OCI-M2 (cell line): ENCODE measurements around the gene GNAT3.

Experiments used
- DNase-seq: peaks from one replicate; lab custom pipeline; 2025; ENCODE audit not compliant: unreplicated experiment; lab: John Stamatoyannopoulos, UW

Gene GNAT3

DNA sequence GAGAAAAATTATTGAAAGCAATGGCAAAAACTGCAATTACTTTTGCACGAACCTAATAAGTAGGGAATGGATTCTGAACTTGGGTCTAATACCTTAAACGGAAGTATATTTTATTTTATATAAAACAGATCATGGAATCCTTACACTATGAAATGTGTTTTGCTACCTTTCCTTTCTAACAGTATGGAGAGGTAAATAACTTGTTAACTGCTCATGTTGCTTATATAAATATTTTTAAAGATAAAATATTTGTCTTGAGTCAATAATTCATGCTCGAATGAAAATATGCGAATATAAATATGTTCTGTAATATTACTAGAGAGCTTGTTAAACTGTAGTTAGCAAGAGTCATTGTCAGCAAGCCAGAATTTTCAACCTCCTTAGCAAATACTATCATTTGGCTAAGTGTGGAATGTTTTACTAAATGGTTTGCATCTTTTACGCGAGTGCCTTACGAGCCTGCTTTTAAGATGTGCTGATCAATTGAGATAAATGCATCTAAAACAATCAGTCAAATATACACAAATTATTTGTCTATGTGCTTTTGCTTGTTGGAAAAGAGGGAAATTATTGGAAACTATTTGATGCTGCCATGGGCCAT, 5.9 kb downstream of the GNAT3 start:
- no peak for DNase-seq

DNA sequence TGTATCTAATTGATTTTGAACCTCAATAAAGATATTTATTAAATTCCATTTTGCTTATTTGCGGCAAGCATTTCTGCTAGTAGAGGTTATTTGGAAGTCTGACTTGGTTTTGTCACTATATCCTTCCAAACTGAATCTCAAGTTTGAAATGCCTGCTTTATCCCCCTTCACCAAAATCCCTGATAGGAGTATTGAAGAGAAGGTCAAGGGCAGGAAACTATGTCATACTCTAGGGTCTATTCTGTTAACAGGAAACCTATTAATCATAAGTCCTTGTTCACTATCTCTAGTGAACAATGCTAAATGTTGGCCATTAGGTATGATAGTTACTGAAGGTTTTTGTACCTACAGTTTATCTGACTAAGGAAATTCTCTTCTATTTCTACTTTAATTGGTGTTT, 11.5 kb downstream of the GNAT3 start:
- no peak for DNase-seq

DNA sequence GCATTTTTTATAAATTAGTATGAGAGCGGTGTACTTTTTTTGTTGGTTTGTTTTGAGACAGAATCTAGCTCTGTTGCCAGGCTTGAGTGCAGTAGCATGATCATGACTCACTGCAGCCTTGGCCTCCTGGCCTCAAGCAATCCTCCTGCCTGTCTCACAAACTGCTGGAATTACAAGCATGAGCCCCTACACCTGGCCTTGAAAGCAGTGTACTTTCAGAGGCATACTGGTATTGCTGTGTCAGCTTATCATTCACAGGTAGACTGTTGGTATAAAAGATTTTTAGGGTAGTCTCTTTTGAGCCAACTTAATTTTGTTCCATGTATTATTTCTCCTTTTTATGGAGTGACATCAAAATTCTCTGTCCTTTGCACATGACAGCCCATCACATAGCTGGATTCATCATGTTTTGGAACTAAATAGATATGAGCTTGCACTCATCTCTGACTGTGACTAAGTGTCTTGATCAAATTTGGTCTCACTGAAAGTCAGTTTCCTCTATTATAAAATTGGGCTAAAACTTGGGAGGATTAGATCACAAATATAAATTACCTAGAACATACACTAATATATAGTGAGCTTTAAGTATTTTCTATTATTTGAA, 12.4 kb downstream of the GNAT3 start:
- DNase-seq: no peak

DNA sequence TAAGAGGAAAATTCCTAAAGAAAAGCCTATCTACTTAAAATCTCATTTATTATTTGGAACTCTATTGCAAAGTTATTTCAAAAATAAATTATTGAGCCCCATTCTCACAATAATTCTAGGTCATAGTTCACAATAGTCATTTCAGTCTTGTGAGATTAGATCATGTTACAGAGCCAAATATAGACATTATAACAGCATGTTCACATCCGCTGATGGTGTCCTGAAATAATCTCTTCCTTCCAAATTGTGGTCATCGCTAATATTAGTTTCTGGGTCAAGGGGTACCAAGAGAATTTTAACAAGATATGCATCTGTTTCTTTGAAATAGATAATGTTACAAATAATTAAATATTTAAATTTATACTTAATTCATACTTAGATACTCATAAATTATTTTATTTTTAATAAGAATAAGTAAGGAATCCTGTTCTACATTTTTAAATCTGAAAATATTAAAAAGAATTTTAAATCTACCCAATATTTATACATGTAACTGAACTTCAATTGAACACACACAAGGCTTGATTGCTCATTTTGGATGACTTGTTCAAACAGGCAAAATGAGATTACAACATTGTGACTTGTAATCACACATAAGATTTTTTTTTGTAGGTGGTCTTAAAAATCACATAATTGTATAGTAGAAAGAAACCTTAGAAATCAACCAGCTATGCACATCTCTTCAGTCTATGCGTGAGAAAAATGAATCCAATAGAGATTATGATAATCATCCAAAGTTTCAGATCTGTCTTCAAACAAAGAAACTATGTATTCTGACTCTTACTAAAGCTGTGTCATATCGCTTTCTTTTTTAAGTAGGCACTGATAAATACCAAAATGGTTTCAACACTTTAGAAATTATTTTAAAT, 13.1 kb downstream of the GNAT3 start:
- no peak for DNase-seq

DNA sequence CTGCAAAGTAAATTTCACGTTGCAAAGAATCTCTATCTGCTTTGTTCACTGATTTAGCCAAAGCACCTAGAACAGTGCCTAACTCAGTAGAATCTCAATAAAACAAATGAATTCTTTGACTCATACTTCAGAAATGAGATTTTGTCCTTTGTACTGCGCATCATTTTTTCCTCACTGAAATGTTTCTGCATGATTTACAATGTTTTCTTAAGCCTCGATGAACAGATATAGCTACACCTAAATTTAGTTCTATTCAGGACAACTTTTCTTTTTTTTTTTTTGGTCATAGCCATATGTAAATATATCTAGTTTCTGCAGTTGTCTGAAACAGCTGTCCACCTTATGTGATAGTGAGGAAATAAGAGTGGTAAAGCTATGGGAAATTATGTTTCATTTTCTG, 15.3 kb downstream of the GNAT3 start:
- no peak for DNase-seq

DNA sequence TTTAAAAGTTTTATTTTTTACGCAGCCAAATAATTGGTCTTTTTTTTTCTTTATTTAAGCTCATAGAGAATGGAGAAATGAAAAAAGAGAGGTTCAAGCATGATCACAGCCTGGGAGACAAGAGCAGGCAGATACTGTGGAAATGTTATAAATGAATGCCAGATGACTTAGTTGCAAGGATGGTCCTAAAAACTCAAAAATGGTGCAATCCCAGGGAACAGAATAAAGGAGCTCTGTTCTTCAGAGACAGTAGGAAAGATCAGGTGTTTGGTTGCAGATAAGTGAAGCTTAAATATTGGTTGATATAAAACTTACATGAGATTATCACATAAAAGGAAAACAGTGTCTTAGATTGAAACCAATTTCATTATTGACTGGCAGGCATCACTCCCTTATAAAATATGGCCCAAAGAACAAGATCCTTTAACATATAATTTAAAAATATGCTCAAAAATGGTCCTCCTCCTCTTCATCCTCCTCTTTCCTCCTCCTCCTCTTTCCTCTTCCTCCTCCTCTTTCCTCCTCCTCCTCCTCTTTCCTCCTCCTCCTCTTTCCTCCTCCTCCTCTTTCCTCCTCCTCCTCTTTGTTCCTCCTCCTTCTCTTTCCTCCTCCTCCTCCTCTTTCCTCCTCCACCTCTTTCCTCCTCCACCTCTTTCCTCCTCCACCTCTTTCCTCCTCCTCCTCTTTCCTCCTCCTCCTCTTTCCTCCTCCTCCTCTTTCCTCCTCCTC, 18.6 kb downstream of the GNAT3 start:
- DNase-seq: no peak

DNA sequence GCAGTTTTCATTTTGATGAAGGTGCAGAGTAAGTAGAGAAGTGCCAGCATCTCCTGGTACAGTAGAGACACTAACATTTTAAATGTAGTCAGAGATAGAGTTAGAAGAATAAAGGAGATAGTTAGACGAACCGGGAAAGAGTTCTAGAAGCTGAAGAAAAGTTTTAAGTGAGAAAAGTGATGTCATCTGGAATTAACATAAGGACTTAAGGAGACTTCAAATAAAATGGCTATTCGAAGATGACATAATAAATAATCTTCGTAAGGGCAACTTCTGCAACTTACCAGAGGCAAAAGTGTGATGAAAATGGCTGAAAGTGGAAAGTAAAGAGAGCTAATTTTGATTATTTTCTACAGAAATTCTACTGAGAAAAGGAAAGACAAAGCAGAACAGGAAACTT, 20.4 kb downstream of the GNAT3 start:
- no peak for DNase-seq

DNA sequence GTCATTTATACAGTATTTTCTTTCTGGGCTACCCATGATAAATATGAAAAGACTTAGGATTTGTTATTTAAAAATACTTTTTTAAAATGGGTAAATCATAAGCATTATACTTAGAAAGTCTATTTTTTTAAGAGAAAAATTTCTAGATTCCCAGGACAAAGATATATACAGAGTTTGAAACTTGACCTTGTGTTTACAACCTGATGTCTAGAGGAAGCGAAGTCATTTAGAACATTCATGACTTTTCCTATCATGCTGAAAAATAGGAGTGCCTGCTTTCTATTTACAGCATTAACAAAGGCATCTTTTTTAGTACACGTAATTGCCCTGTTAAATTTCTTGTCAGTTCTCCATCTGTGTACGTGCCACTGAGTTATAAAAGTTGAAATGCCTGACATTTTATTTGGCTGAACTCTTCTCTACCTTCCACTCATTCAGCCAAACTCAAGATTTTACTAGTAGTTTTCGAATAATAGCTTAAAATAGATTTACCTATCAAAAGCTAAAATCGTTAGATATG, 23.0 kb downstream of the GNAT3 start:
- DNase-seq: no peak

DNA sequence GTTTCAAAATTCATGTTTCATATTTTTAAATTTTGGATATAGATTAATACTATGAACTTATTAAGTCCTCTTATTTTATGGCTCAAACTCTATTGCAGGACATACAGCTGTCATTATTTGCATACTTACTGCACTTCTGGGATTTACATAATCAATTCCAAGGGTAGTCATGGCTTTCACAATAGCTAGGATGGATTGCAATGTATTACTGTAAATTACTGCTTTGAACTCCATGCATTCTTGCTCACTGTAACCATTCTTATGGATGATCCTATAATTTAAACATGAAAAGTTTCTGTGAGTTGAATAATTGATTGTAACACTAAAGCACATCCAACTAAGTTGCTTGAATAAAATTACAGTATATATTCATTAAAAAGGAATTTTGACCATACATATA, 23.5 kb downstream of the GNAT3 start:
- no peak for DNase-seq

DNA sequence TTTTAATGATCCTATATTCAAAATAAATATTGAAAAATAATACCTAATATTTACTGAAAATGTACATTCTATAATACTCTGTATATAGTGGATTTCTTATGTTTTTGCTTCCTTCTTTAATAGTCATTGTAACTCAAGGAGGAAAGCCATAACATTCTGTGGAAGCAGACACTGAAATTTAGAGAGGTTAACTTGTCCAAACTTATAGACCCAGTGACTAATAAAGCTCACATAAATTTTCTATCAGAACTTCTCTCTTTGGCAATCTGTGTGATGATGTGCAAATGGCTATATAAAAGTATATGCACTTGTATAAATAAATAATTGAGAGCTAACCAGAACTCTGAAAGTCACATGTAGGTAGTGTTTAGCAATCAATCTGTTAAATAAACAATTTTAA, 26.1 kb downstream of the GNAT3 start:
- no peak for DNase-seq

DNA sequence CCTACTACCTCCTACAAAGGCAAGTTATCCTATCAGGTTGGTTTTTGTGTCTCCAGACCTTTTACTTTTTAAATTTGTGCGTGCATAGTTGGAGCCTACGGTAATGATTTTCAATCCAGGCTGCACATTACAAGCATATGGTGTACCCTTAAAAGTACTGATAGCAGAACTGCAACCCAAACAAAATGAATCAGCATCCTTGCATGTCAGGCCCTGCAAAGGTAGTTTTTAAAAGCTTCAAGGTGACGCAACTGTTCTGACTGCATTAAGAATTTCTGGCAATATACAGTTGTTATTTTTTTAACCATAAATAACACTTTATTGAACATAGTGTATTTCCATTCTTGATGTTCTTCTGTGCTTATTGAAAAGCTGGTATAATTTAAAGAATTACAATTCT, 28.9 kb downstream of the GNAT3 start:
- DNase-seq: no peak

DNA sequence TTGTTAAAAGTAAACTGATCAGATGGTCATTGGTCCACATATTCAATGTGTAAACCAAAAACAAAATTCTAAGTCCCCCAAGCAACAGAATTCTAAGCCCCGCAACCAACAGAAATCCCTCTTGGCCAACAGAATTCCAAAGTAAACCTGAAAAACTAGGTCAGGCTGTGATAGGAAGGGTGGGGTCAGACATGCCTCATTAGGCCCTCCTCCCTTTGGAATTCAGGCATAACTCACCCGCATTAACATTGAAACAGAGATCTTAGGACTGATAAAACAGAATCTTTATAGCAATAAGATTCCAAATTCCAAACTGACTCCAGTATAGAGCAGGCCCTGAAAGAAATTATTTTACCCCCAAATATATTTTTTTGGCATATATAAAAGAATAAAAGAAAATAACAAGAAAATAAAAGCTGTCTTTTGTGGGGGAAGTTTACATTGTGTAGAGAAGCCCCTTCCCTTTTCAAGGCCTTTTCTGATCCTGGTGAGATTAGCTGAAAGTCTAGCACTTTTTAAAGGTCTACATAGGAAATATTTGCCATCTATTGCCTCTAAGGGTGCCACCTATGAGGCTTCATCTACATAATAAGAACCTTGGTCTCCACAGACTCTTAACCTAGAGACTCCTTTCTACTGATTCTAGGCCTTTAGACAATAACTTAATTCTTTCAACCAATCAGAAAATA, 30.5 kb downstream of the GNAT3 start:
- no peak for DNase-seq

DNA sequence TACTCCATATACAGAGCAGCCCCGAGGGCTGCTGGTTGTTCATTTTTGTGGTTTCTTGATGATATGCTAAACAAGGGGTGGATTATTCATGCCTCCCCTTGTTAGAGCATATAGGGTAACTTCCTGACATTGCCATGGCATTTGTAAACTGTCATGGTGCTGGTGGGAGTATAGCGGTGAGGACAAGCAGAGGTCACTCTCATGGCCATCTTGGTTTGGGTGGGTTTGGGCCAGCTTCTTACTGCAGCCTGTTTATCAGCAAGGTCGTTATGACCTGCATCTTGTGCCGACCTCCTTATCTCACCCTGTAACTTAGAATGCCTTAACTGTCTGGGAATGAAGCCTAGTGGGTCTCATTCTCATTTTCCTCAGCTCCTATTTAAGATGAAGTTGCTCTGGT, 31.3 kb downstream of the GNAT3 start:
- DNase-seq: no peak

DNA sequence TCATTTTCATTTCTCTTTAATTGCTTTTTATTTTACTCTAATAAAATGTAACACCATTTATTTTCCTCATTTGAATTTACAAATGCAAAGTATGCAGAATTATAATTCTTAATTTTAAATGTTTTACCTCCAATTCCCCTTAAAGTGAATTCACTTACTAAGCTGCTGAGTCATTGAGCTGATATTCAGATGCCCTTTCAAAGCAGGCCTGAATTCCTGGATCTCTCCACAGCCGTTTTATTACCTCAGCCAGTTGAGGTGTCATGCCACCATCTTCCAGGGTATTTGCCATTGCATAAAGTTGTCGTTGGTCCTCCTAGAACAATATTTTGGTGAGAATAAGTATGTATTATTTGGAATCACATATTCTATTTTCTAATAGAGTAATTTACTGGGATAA, 33.2 kb downstream of the GNAT3 start:
- DNase-seq: no peak

DNA sequence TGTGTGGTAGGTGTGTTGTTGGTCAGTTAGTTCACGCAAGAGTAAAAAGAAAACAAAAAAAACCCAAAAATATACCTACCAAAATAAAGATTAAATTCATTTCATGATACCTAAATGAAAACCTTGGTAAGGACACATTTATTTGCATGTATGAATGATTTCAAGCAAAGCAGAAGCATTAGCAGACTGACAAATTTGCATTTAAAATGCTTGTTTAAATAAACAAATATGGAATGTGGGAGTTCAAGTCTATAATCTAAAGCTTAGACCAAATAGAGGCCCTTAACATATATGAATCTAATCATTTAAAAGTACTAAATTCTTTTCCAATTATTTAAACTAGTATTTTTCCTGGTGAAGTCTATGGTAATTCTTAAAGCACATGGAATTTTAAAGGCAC, 35.8 kb downstream of the GNAT3 start:
- no peak for DNase-seq

DNA sequence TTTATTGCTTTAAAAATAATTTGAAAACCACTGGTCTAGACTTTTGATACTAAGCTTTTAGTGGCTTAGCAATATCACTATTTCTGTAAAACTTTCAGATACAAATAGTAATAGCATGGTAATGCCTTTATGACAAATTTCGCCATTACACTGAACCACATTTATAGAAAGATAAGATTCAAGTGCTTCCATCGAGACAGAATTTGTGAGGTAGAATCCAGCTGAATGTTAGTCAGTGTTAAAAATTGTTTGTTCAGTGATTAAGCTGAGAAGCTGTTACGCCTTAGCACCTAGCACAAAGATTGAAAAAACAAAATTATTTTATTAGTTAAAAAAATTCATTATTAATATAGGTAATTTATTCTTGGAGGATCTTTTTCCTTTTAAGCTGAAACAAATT, 36.5 kb downstream of the GNAT3 start:
- DNase-seq: no peak

DNA sequence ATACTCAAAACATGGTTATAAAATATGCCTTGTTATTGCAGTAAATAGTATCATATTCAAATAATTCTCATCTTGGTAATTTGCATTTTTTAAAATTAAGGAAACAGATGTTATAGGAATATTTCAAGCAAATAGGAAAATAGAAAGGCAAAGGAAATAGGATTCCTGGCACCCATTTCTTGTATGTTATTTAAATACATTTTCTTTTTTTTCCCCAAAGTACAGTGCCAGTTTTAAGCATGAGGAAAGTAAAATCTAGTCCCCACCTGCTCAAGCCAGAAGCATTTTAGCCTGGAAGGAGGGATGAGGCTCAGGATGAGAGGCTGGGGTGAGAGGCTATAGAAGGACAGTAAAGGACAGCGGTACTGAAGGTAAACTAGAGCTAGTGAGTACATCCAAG, 38.1 kb downstream of the GNAT3 start:
- DNase-seq: no peak

DNA sequence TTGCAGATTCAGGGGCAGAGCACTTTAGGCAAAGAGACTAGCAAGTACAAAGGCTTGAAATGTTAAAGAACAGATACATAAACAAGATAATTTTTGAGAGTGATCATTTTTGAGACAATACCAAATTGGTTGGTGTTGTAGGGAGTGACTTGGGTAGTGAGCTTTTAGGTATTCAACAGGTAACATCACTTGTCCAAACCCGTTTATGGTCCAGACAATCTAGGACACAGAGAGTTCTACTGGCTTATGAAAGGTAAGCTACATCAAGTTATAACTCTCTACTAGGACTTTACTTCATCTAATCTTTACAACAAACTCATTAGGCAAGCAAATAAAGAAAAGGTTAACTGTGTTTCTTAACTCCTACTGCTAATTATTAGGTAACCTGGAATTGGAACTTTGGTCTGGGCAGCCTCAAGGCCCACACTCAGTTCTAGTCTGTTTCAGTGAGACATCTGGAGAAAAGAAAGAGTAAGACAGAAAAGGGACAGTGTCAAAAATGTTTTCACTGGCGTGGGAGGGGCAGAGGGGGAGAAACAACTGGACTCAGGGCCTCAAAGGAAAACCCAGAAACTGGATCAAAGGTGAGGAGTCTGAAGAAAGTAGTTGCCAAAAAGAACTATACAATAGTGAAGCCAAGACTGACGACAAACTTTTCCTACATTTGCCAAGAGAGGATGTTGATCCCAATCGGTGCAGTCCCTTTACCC, 39.2 kb downstream of the GNAT3 start:
- DNase-seq: no peak

DNA sequence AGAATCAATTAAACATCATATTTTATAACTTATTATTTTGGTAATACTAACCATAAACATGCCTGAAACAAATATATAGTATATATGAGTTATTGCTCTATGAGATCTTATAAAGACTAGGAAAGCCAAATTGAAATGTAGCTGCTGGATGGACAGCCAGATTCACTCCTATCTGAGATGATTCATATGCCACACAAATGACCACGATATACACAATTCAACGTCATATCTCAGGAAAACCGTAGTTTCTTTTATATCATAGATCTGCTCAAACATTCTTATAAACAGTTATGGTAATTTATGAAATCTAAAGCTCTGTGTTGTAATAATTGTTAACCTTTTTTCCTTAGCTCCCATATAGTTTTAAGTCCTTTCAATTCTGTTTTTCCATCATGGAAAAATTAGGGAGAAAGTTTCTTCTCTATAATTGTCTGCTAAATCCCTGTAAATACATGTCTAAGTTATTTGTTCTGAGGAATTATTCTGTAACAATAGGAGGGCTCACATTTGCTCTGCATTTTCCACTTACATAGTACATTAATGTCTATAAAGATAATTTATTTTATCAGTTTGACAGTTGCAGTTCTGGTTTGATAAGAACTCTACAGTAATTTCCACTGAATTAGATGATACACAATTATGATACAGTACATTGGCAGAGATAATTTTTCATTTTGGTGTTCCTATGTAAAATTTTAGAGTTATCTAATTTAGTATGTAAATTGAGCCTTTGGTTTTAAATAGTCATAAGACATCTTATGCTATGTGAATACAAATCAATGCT, 42.7 kb downstream of the GNAT3 start:
- DNase-seq: no peak

DNA sequence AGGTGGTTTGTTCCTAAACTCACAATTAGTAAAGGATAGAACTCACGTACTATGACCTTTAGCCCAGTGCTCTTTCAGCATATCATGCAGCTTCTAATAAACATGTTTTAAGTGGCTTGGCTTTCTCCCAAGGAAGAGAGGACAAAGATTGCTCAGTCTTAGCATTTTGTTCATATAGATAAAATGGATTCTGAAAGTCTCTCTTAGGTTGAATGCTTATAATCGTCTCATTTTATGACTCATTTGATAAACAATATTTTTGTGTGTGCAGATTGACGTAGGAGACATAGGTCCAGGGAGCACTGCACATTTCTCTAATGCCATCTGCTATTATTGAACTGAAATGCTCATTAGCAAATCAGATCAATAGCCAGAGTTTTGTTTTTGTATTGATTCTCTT, 44.8 kb downstream of the GNAT3 start:
- DNase-seq: no peak
